ENCODE results near the gene TNP1.

TNP1 gene

GRCh38 chr2:216850665-216851322 lies 9.1 kb downstream of the TNP1 start:
- no peak for DNase-seq (ENCODE audit: low read depth)
- TF ChIP-seq CTCF (IDR thresholded peaks at IDR 0.05; ENCODE audit: control insufficient read depth, extremely low read depth, insufficient read depth) = no peak
- no peak overlapping the region for H3K4me3 ChIP-seq (ENCODE audit: low read depth, low read length)

DNA sequence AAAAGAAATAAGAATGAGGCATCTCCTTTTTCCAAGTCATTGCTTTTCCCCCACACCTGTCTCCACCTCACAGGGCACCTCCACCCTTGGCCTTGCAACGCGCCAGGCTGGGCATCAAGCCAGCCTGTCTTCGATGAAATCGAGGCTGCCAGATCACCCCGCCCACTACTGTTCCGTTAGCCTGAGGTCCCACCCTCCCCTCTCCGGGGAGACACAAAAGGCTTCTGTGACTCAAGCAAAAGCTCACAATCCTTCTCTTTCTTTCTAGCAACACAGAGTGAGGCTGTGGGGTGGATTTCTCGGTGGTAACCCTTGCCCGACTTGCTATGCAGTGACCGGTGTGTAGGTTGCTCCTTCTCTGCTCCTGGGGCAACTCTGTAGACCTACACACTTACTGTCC lies 9.9 kb downstream of the TNP1 start:
- no peak for TF ChIP-seq CTCF (IDR thresholded peaks at IDR 0.05; ENCODE audit: control insufficient read depth, extremely low read depth, insufficient read depth)
- no peak overlapping the region for H3K4me3 ChIP-seq (ENCODE audit: low read depth, low read length)
- no peak for DNase-seq (ENCODE audit: low read depth)

DNA sequence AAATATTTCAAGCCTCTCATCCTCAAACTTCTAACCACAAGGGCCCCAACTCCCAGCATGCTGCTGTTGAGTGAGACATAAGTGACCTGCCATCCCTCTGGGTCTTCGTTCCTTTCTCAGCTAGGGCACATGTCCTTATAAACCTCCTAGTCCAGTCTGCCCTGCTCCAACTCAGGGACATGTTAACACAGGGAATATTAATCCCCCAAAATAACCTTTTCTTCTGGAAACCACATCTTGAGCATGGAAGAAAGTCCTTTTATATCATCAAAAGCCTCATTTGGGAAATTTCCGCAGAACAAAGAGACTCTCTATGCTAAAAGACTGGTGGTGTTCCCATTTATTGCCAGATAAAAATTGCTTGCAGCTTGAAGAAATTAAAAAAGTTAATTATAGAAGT lies 14.4 kb downstream of the TNP1 start:
- no peak for TF ChIP-seq CTCF (IDR thresholded peaks at IDR 0.05; ENCODE audit: control insufficient read depth, extremely low read depth, insufficient read depth)
- DNase-seq (ENCODE audit: low read depth) = no peak
- H3K4me3 ChIP-seq (ENCODE audit: low read depth, low read length) = no peak overlapping the region

DNA sequence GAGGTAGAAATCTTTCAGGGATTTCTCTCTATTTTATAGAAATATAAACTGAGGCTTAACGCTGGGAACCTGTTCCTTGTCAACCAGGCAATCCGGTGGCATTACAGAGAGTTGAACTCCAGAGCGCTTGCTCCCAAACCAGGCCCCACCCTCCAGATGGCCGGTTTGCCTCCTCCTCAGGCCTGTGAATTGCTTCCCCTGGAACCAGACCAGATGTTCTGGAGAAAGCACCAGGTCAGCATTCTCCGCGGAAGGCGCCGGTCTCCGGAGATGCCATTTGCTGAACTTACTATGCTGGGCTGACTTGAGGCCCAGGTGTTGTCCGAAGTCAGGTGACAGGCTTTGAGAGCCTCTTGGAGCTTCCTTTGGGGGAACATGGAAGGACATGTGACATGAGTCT lies 17.2 kb downstream of the TNP1 start:
- H3K4me3 ChIP-seq (ENCODE audit: low read depth, low read length) = no peak overlapping the region
- DNase-seq (ENCODE audit: low read depth) = no peak
- no peak for TF ChIP-seq CTCF (IDR thresholded peaks at IDR 0.05; ENCODE audit: control insufficient read depth, extremely low read depth, insufficient read depth)

- TF ChIP-seq CTCF (IDR thresholded peaks at IDR 0.05; ENCODE audit: control insufficient read depth, extremely low read depth, insufficient read depth) = no peak
- no peak overlapping the region for H3K4me3 ChIP-seq (ENCODE audit: low read depth, low read length)
- DNase-seq (ENCODE audit: low read depth) = no peak
Measured at GRCh38 chr2:216839688-216840087, 20.2 kb downstream of the TNP1 start.

DNA sequence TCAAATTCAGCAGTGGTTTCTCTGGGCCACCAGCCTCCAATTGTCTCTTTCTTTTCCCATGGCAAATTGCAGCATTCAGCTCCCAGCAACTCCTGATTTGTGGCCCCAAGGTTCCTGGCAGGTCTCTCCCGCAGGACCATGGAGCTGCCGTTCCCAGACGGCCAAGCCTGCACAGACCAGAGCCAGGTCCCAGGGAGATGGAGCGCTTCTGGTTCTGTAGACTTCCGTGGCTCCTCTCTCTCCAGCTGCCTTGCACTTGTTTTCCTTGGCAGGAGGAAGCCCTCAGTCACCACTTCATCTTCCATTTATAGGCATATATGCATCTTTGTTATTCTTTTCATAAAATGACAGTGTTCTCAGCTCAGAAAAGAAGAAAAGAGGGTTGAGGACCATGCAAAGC lies 21.7 kb downstream of the TNP1 start:
- H3K4me3 ChIP-seq (ENCODE audit: low read depth, low read length) = no peak overlapping the region
- no peak for TF ChIP-seq CTCF (IDR thresholded peaks at IDR 0.05; ENCODE audit: control insufficient read depth, extremely low read depth, insufficient read depth)
- DNase-seq (ENCODE audit: low read depth) = no peak

GRCh38 chr2:216837740-216838139 lies 22.1 kb downstream of the TNP1 start:
- TF ChIP-seq CTCF (IDR thresholded peaks at IDR 0.05; ENCODE audit: control insufficient read depth, extremely low read depth, insufficient read depth) = no peak
- DNase-seq (ENCODE audit: low read depth) = no peak
- H3K4me3 ChIP-seq (ENCODE audit: low read depth, low read length) = no peak overlapping the region

Measured in LNCaP clone FGC (cell line).